Inflammatory macrophage treated with lipopolysaccharide for 1 hour (primary cell): Measurements from ENCODE around the gene UQCC2.

Experiments used
- DNase-seq, 2 donors: peaks; one replicate each; pipeline ENCODE4 v3.0.0-alpha.2; 2020 to 2022

UQCC2 gene

GRCh38 chr6:33744001-33744848 lies 32.7 kb upstream of the UQCC2 start:
- peak; percentile 36 to 86 for DNase-seq

- no peak for DNase-seq
Observed at GRCh38 chr6:33742837-33743236, 31.3 kb upstream of the UQCC2 start.

- DNase-seq, result no peak
Observed at GRCh38 chr6:33742092-33742491, 30.6 kb upstream of the UQCC2 start.

GRCh38 chr6:33740794-33741193 lies 29.3 kb upstream of the UQCC2 start:
- no peak for DNase-seq

GRCh38 chr6:33740204-33740608 lies 28.7 kb upstream of the UQCC2 start:
- peak in 1 of 2 donors; percentile 31 for DNase-seq

GRCh38 chr6:33739571-33739970 lies 28.1 kb upstream of the UQCC2 start:
- DNase-seq, result peak; percentile 13 to 79

- DNase-seq, result no peak
Observed at GRCh38 chr6:33738879-33739278, 27.4 kb upstream of the UQCC2 start.

- no peak for DNase-seq
Observed at GRCh38 chr6:33738153-33738552, 26.7 kb upstream of the UQCC2 start.

- no peak for DNase-seq
Observed at GRCh38 chr6:33737267-33738026, 25.9 kb upstream of the UQCC2 start.

- DNase-seq, result no peak
Observed at GRCh38 chr6:33735216-33735615, 23.7 kb upstream of the UQCC2 start.

GRCh38 chr6:33733709-33734007 lies 22.2 kb upstream of the UQCC2 start:
- no peak for DNase-seq

- DNase-seq, result no peak
Observed at GRCh38 chr6:33732817-33733708, 21.6 kb upstream of the UQCC2 start.

GRCh38 chr6:33732385-33732784 lies 20.9 kb upstream of the UQCC2 start:
- DNase-seq, result no peak

- no peak for DNase-seq
Observed at GRCh38 chr6:33731751-33732282, 20.3 kb upstream of the UQCC2 start.

GRCh38 chr6:33731035-33731434 lies 19.5 kb upstream of the UQCC2 start:
- no peak for DNase-seq

GRCh38 chr6:33730611-33731010 lies 19.1 kb upstream of the UQCC2 start:
- DNase-seq, result no peak

GRCh38 chr6:33729059-33729458 lies 17.6 kb upstream of the UQCC2 start:
- DNase-seq, result no peak

- no peak for DNase-seq
Observed at GRCh38 chr6:33728438-33728837, 16.9 kb upstream of the UQCC2 start.

GRCh38 chr6:33727932-33728331 lies 16.4 kb upstream of the UQCC2 start:
- DNase-seq, result no peak

GRCh38 chr6:33727126-33727525 lies 15.6 kb upstream of the UQCC2 start:
- DNase-seq, result no peak

GRCh38 chr6:33726696-33727095 lies 15.2 kb upstream of the UQCC2 start:
- DNase-seq, result no peak

- DNase-seq, result no peak
Observed at GRCh38 chr6:33725891-33726673, 14.6 kb upstream of the UQCC2 start.
